GM19328 (cell line): ENCODE results near the gene WDR37.
"Not testable (repeated sequence)": the region's sequence is repeated elsewhere in the genome, so short reads cannot be mapped to it uniquely, and the experiment has no call there.

Experiments
- ATAC-seq: cut with Tn5 transposase; IDR thresholded peaks from one replicate; pipeline ENCODE4 v1.9.1; 2021; ENCODE audit warnings: mild to moderate bottlenecking, moderate library complexity; ENCODE audit not compliant: unreplicated experiment

WDR37 gene

DNA sequence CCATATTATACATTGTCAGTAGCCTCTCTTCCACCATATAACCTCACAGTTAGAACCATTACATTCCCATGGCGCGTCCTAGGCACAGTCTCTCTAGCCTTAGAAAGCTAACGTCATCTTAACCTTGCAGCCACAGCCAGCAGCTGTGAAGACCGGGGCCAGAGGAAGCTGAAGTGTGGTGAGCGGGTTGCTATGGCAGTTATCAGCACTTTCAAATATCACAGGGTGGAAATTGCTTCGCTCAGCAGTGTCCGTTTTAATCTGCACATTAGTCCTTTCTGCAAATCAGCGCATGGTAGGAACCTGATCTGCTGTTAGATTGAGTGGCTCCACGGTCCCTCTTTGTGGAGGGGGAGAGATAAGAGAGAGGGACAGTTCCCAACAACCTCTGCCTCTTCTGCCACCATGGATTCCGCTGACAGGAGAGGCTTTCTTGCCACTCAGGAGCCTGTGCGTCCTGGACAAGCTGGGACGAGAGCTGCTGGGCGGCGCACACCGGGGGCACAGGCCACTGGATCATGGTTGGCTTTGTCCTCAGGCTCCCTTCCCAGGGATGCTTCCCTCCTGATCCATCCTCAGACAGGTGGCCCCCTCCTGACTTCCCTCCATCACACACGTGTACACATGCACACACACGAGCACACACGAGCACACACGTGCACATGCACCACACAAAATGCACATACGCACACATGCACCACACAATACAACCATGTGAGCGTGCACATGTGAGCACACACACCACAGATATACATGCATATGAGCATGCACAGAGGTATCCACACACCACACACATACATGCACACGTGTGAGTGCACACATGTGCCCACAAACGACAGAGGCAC, 93.8 kb downstream of the WDR37 start:
- no peak for ATAC-seq

DNA sequence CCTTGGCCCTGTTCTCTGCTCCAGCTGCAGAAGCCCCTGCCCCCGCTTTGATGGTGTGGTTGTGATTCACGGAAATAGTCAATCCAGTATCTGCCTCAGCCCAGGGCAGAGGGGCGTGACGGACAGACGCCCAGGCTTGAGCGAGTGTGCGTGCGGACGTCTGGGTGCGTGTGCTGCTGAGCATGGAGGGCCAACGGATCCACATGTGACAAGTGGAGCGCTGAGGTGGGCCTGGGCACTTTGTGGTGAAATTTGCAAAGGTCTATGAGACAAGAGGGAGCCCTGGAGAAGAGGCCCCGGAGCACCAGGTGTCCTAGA, 94.4 kb downstream of the WDR37 start:
- no peak for ATAC-seq

DNA sequence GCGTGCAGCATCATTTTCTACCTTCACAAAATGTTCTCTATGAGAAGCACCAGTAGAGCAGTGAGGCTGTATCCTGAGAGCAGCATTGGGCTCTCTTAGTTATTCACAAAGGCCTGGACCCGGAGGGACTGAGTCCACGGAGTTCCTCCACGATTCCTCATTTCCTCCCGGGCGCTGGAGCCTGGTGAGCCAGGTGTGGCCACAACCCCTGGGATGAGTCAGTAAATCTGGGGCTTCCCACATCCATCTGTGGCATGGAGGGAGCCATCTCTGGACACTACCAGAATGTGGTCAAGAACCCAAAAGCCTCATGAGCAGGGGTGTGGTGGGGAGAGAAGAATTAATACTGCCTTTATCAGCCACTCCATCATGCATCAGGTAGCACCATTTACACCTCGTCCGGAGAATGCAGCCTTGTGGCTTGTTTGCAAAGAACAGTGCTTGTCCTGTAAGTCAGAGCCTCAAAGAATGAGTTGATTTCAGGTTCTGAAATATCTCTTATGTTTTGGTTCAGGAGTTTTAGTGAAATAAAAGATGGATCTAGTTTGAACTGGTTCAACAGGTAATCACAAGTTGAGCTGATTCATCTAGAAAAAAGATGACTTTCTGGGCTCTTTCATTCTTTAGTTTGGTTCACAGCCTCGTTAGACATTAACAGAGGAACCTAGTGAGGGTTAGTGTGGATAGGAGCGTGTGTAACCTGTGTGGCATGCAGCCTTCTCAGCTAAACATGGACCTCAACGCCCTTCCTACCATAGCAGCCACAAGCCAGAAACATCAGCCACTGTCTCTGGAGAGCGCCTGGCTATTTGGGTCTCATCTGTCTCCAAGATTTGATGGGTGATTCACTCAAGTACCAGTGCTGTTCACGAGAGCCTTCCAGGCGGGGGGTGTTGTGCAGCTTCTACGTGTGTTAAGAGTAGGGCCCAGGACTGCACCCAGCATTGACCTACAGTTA, 95.2 kb downstream of the WDR37 start:
- no peak for ATAC-seq

DNA sequence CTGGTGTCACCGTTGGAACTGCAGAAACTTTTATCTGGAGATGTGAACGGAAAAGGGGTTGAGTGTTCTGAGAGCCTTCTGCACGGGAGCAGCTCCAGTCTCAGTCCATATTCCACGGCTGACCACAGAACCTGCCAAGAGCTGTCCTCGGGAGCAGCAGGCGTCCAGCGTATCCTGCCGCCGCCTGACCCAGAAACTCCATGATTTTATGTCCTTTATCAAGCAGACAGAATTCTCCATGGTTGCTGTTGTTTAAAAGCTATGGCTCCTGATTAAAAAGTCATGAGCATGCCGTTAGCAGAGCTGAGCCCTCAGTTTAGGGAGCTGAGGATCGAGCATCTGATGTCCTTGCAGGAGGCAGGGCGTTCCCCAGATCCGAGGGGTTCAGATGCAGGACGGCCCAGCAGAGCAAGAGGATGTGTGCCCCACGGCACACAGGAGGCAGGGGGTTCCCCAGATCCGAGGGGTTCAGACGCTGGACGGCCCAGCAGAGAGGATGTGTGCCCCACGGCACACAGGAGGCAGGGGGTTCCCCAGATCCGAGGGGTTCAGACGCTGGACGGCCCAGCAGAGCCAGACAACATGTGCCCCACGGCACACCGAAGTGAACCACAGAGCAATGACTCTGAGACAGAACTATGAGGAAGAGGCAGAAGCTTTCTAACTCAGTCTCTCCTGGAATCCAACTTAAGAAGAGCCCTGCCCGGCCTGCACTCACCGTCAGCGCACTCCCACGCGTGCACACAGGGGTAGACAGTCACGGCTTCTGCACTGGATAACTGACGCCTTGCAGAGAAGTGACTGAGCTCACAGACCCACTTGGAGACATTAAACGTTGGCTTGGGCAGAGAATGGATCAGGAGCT, 96.4 kb downstream of the WDR37 start:
- no peak for ATAC-seq

DNA sequence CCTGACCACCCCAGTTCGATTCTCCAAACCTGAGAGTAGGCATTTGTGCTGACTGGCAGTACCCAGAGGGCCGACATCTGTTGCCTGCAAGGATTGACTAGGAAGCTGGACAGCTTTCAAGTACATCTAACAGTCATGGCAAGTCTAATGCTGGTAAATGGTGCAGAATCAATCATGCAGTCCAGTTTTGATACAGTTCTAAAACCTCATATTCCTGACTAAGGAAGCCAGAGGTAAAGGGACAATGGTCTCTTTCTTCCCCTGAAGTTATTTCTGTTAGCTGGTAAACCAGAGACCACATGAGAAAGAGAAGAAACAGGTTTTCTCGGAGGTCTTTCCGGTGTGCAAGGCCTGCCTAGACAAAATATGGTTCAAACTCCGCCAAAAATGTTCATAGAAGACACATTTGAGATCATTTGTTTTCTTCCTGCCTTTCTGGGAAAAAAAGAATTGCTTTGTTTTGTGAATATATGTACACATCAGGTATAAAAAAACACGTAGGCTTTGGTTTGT, 97.1 kb downstream of the WDR37 start:
- ATAC-seq = no peak

DNA sequence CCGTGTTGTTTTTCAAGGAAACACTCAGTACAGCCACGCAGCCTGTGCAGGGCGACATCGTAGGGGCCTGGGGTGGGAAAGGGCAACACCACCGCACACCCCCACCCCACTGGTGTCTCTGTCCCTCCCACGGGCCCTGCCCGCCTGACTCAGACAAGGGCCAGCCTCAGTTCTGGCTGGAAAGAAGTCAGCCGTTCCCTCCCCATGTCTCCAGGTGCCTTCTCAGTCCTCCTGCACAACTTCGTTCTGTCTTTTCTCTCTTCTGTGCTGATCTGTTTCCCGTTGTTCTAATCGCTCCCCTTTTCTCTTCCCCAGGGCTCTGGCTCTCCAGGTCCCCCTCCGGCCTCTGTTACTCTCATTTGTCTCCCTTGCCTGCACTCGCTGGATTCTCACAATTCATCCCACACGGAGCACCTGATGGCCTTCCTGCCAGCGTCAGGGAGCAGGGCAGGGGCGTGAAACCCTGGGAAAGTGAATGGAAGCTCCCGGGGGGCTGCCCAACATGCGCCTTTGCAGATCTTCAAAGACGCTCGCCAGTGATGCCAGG, 97.7 kb downstream of the WDR37 start:
- no peak for ATAC-seq

DNA sequence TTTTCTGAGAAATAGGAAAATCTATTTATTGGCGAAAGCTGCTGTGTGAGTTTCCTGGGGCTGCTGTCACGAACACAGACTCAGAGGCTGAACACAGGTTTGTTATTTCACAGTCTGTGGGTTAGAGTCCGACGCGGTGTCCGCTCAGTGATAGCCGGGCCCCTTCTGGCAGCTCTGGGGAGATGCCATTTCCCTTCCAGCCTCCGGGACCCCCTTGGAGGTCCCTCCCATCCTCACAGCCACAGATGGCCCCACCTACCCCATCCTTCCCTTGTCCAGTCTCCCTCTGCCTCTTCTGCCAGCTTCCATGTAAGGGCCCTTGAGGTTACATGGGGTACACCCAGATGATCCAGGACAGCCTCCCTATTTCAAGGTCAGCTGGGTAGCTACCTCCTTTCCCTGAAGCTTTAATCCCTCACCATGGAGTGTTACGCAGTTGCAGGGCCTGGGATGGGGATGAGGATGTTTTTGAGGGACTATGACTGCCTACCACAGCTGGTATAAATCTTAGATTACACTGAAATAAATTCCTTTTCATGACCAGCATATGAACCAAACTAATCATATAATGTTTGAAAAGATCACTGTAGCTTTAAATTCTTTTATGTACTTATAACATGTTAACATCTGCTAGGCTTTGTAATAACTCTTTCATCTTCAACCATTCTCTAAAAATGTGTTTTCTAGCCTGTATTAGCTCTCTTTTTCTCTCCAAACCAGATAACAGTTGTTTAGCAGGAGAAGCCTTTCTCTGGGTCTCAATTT, 98.5 kb downstream of the WDR37 start:
- no peak for ATAC-seq

DNA sequence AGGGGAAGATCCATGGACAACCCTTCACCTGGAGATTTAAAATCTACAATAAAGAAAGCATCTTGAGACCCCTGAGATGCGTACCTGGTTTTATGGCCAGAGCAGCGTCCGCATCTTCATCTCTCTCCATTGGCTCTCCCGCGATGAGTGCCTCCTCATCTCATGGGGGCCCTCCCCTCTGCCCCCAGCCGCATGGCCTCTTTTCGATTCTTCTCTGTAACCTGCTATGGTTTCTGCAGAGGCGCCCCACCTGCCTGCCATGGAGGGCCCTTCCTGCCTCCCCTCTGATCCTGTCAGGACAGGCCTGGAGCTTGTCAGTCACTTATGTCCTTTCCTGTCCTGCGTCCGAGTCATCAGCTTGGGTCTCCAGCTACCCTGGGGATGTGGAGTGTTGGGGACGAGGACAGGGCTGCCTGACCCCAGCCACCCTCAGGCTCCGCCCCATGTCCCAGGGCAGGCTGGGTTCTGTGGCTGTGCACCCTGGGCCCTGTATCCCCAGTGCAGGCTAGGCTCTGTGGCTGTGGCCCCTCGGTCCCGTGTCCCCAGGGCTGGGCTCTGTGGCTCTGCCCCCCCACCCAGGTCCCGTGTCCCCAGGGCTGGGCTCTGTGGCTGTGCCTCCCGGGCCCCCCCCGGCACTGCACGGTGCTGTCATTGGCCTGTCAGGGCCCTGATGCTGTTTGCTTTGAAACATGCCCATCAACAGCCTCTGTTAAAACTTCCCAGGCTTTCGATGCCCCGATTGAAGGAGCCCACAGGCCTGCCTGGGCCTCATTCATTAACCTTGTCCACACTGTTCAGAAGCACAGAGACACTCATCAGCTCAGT, 99.8 kb downstream of the WDR37 start:
- no peak for ATAC-seq

DNA sequence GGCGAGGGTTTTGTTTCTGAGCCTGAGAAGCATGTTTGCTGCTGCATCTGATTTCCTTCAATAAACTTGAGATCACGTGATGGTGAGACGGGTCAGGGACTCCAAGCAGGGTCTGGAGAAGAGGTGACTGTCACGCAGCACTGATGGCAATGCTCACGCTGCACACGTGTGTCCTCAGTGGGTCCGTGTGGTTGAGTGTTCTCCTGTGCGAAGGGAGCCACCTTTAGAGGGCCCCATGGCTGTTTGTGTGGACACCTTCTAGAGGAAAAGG, 100.4 kb downstream of the WDR37 start:
- no peak for ATAC-seq

DNA sequence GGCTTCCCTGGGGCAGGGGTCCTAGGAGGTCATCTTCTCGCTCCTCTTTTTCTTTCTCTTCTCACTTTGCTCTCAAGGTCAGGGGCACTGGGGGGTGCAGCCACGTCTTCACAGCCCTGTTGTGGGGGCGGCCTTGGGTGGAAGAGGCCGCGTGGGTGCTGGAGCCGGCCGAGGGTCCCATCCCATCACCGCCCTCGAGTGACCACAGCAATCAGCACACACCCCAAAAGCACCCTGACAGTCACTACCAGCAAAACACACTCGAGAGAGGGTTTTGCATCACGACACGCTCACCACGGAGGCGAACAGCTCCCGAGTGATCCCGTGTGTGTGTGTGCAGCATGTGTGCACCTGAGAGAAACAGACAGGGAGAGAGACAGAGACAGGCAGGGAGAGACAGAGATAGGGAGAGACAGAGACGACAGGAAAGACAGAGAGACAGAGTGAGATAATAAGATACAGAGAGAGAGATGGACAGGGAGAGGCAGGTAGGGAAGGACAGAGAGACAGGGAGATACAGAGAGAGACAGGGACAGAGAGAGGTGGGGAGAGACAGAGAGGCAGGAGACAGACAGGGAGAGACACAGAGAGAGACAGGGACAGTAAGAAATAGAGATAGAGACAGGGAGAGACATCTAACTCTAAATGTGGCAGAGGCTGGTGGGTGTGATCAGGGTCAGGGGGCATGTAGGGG, 100.9 kb downstream of the WDR37 start:
- ATAC-seq = no peak

DNA sequence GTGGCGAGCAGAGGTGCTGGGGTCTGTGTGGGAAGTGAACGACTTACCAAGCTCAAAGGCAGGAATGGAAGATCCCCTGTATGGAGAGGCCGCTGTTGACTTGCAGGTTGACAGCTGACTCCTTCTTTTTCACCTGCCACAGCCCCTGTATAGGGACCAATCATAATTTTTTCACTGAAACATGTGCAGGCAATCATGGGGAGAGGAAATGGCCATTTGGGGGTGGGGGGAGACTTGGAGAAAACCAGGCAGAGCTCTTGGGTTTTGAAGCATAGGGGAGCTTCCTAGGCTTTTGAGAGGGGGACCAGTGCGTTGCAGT, 101.4 kb downstream of the WDR37 start:
- ATAC-seq = no peak

DNA sequence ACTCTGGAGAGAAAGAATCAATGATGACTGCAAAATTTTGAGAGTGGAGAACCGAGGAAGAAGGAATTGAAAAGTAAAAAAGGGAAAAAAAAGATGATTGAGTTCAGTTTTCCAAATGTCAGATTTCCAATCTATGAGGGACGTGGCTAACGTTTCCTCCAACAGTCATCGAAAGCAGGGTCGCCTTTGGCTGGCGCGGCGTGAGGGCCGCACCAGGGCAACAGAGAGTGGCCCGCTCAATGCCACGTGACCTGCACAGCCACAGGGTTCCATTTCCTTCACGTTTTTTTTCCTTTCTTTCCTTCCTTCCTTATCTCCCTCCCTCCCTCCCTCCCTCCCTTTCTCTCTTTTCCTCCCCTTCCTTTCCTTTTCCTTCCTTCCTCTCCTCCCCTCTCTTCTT, 101.9 kb downstream of the WDR37 start:
- no peak for ATAC-seq

DNA sequence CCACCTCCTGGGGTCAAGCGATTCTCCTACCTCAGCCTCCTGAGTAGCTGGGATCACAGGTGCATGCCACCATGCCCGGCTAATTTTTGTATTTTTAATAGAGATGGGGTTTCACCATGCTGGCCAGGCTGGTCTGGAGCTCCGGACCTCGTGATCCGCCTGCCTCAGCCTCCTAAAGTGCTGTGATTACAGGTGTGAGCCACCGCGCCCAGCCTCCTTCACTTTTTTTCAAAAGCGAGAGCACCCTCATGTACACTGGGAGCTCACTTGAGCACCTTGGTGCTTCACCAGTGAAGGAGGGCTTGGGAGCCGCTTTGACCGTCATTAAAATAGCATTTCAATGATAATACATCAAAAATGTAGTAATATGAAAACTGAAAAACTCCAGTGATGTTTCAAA, 102.4 kb downstream of the WDR37 start:
- not testable (repeated sequence) for ATAC-seq

DNA sequence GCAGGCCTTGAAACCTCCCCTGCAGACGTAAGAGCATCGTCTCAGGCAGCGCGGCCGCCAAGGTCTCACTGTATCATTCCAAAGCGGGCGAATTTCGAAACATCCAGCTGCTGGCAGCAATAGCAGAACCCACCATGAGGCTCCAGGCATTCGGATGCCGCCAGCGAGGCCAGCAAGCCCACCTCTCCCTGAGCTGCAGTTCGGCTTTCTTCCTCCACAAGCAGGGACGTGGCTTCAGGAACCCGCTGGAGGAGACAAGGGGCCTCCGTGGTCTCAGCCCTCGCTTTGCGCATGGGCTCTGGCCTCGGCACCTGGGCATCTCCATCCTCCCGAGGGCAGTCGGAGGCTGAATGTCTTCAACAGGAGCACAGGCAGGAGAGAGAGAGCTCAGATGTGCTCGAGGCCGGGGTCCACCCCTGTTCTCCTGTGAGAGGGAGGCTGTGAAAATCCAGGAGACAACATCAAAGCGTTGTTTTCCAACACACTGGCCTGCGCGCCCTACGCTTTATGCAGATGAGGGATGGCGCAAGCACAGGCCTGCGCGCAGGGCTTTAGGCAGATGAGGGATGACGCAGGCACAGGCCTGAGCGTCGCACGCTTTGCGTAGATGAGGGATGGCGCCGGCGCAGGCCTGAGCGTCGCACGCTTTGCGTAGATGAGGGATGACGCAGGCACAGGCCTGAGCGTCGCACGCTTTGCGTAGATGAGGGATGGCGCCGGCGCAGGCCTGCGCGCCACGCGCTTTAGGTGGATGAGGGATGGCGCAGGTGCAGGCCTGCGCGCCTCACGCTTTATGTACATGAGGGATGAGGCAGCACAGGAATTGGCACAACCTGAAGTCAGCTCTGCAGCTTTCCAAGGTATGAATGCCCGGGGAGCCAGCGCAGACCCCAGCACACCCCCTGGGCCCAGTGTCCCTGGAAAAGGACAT, 103.2 kb downstream of the WDR37 start:
- ATAC-seq = no peak

DNA sequence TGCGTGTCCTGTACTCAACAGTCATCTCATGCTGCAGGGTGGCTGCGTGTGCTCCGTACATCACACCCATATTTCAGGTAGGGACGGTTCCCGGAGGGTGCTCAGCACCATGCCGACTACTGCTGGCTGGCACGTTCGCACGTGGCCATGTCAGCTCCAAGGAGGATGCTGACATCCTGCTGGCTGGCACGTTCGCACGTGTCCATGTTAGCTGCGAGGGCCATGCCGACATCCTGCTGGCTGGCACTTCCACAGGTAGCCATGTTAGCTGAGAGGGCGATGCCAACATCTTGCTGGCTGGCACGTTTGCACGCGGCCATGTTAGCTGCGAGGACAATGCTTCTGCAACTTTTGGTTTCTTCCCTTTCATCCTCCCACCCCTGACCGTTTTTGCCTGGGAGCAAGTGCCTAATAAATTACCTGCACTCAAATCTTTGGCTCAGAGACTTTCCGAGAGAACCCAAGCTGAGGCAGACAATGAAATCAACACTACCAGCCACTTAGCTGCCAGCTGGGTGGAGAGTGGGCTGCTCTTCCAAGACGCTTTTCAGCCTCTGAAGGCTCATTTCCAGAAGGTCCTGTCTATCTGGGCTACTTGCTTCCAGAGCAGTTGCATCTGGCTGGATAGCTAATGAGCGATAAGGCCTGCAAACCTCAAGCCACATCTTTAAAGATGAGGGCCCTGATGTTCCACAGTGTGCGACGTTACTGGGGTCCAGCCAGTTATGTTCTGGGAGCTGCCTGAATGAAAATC, 104.6 kb downstream of the WDR37 start:
- ATAC-seq = no peak

DNA sequence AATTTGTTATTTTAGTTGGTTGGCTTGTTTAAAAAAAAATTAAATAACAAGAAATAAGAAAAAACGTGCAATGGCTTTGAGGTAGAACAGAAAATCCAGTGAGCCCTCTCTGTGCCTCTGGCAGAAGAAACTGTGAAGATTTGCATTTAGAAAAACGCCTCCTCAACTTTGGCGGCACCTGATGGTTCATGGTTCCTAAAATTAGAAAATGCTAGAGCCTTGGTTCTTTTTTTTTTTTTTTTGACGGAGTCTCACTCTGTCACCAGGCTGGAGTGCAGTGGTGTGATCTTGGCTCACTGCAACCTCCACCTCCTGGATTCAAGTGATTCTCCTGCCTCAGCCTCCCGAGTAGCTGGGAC, 105.1 kb downstream of the WDR37 start:
- not testable (repeated sequence) for ATAC-seq
